H54 (cell line): ENCODE results near the gene LRRFIP1.
"Not testable (repeated sequence)": the region's sequence is repeated elsewhere in the genome, so short reads cannot be mapped to it uniquely, and the experiment has no call there.

Experiments used
- DNase-seq: peaks from one replicate; pipeline ENCODE4 v3.0.0; 2011; ENCODE audit warnings: low spot score, mixed read lengths; ENCODE audit not compliant: insufficient read length
- FAIRE-seq: peaks from 3 replicates; lab custom pipeline; 2011; peaks lifted over from hg19 to GRCh38; lab: Jason Lieb, UNC
- POLR2A ChIP-seq: IDR thresholded peaks from 2 replicates; pipeline ENCODE4 v1.6.1; 2011; ENCODE audit warnings: low read depth, mild to moderate bottlenecking, low read length

Gene LRRFIP1

DNA sequence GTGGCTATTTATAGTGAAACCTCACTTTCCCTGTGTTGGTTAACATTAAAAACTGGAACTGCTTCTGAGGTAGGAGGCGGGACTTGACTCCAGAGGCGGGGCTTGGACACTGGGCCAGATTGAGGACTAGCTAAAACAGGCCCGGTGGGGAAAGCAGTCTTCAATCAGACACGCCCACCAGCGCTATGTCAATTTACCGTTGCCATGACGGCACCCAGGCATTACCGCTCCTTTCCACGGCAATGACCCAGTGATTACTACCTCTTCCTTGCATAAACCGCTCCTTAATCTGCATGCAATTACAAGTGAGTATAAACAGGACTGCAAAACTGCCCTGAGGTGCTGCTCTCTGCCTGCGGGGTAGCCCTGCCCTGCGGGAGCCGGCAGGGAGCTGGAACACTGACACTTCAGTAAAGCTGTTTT, 35.3 kb downstream of the LRRFIP1 start:
- DNase-seq (peak; percentile 53), FAIRE-seq (peak; percentile 84)
- TF ChIP-seq POLR2A, result no peak

DNA sequence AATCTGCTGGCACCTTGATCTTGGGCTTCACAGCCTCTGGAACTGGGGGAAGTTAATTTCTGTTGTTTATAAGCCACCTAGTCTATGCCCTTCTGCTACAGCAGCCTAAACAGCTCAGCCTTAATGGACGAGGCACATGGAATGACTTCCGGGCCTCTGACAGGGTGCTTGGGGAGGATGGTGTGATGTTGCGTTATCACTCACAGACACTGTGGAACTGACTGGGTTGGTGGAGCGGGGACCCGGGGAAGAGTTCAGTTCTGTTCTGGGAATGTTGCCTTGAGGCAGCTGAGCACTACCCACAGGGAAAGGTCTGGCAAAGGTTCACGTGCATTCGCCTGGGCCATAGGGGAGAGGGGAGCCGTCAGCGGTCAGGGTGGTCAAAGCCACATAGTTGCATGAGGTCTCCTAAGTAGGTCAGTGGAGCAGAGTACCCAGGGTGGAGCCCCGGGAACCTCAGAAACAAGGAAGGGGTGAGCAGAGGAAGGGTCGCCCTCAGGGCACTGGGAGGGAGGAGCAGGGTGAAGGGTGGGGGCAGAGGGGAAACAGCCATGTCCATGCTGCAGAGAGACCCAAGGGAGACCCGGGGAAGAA, 36.2 kb downstream of the LRRFIP1 start:
- FAIRE-seq (no peak), DNase-seq (no peak)
- no peak for TF ChIP-seq POLR2A

- FAIRE-seq (no peak), DNase-seq (no peak)
- TF ChIP-seq POLR2A, result no peak
Measured at GRCh38 chr2:237664151-237664550, 36.8 kb downstream of the LRRFIP1 start.

GRCh38 chr2:237665713-237666143, 38.3 kb downstream of the LRRFIP1 start:
- FAIRE-seq (no peak), DNase-seq (no peak)

DNA sequence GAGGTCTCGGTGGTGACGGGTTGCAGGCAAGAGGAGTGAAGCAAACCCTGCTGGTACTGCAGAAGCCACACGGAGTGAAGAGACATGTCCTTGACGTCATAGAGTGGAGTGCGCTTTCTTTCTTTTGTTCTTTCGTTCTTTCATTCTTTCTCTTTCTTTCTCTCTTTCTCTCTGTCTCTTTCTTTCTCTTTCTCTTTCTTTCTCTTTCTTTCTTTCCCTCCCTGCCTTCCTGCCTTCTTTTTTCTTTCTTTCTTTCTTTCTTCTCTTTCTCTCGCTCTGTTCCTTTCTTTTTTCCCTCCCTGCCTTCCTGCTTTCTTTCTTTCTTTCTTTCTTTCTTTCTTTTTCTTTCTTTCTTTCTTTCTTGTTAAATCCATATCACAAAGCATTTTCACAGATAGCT, 39.2 kb downstream of the LRRFIP1 start:
- TF ChIP-seq POLR2A, result no peak
- FAIRE-seq (no peak), DNase-seq (no peak)

More at GRCh38 chr2:237665713-237666143, 38.3 kb downstream of the LRRFIP1 start:
- TF ChIP-seq POLR2A, result no peak

DNA sequence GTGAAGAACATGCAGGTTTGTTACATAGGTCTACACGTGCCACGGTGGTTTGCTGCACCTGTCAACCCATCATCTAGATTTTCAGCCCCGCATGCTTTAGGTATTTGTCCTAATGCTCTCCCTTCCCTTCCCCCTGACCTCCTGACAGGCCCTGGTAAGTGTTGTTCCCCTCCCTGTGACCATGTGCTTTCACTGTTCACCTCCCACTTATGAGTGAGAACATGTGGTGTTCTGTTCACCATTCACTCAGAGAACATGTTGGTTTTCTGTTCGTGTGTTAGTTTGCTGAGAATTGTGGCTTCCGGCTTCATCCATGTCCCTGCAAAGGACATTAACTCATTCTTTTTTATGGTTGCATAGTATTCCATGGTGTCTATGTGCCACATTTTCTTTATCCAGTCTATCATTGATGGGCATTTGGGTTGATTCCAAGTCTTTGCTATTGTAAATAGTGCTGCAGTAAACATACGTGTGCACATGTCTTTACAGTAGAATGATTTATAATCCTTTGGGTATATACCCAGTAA, 39.7 kb downstream of the LRRFIP1 start:
- not testable (repeated sequence) for DNase-seq, FAIRE-seq

DNA sequence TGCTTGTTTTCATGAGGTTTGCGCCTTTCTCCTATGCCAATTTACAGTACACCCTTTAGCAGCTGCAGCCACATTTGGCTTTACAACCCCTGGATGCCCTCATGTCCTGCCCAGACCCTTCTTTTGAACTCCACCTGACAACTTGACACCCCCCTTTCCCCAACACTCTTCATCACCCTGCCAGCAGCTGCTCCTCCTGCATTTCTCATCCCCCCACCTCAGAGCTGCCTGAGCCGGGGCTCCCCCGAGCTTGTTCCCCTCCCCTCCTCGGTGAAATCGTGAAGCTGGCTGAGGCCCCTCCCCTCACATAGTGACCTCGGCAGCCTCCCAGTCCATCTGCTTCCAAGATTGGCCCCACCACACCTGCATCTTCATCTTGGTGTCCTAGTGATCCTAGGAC, 40.5 kb downstream of the LRRFIP1 start:
- TF ChIP-seq POLR2A, result no peak
- FAIRE-seq, result no peak
- DNase-seq, result no peak

- DNase-seq, result no peak
- no peak for TF ChIP-seq POLR2A
- FAIRE-seq, result no peak
Measured at GRCh38 chr2:237668440-237668839, 41.1 kb downstream of the LRRFIP1 start.

DNA sequence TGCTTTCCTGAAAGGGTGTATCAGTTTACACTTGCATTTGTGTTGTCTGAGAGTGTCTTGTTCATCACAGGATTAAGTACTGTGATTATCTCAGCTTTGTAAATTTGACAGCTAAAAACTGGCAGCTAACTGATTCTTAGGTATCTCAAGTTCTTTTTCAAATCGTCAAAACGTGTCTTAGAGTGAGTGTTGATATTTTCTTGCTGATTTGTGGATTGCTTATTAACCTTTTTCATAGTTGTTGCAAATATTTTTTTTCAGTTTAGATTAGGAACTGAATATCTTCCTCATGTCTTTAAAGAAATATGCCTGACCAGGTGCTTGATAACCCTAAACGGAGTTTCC, 41.9 kb downstream of the LRRFIP1 start:
- DNase-seq (no peak), FAIRE-seq (no peak)
- TF ChIP-seq POLR2A, result no peak

- no peak for TF ChIP-seq POLR2A
- no peak for DNase-seq
- no peak for FAIRE-seq
Measured at GRCh38 chr2:237669628-237670392, 42.4 kb downstream of the LRRFIP1 start.

GRCh38 chr2:237670641-237671040, 43.3 kb downstream of the LRRFIP1 start:
- no peak for FAIRE-seq
- no peak for TF ChIP-seq POLR2A
- no peak for DNase-seq

DNA sequence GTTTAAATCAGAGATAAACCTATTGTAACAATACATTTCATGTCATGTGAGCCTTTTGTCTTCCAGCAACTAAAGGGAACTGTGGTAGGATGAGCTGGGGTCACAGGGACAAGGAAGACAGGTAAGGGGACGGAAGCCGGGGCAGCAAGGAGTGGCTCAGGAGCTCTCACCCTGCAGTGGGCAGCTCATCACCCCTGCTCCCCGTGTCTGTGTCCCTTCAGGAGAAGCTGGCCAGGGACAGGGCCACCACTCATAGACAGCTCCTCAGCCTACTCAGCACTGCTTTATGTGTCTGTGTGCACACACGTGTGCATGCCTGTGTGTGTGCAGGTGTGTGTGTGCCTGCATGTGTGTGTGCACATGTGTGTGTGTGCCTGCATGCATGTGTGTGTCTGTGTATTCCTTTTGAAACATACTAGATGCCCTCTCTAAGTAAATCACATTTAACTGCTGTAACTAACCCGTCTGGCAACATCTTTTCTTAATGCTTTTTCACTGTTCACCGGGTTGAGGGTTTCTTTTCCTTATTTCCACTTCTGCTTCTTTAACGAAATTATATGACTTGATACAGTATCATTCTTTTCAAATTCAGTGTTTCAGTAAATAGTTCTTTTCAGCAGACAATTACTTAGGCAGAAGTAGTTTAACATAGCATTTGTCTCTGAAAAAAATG, 44.2 kb downstream of the LRRFIP1 start:
- DNase-seq, result no peak
- no peak for TF ChIP-seq POLR2A
- no peak for FAIRE-seq

DNA sequence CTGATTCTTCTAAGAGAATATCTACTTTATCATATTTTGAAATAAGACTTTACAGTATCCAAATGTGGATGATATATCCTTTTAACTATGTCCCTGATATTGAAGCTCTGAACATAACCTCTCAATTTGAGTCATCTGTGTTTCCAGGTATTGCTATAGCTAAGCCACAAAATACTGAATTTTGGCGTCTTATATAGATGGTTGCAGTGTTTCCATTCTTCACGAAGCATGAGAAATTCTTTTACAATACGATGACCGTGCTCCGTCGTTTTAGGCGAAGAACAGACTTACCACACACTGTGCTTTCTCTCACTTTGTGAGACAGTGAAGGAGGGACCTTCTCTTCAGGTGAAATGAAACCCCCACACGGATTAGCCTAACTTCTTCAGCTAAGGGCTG, 45.3 kb downstream of the LRRFIP1 start:
- no peak for TF ChIP-seq POLR2A
- FAIRE-seq (no peak), DNase-seq (no peak)
